IPS DF 6.9 (cell line): ENCODE results near the gene PRODH.

Experiments used
- DNase-seq: peaks from one replicate; pipeline ENCODE4 v3.0.0-alpha.2; 2013; ENCODE audit warnings: low read depth, low spot score
- H3K27ac ChIP-seq: one replicate; pipeline ENCODE4 v1.5.1; 2013; ENCODE audit warnings: low read length, control low read depth
- H3K27me3 ChIP-seq: 2 replicates; pipeline ENCODE4 v1.6.1; 2013; ENCODE audit warnings: mild to moderate bottlenecking, low read length; ENCODE audit not compliant: control insufficient read depth, insufficient read depth
- H3K36me3 ChIP-seq: 2 replicates; pipeline ENCODE4 v1.6.1; 2013; ENCODE audit warnings: low read length; ENCODE audit not compliant: control insufficient read depth, insufficient read depth
- H3K4me1 ChIP-seq: 2 replicates; pipeline ENCODE4 v1.6.1; 2013; ENCODE audit warnings: low read length; ENCODE audit not compliant: control insufficient read depth, insufficient read depth
- H3K4me3 ChIP-seq: 2 replicates; pipeline ENCODE4 v1.5.1; 2013; ENCODE audit warnings: mild to moderate bottlenecking, low read length
- H3K9me3 ChIP-seq: 2 replicates; pipeline ENCODE4 v1.6.1; 2013; ENCODE audit warnings: low read length, inconsistent platforms; ENCODE audit not compliant: control insufficient read depth, insufficient read depth
- WGBS: extraction: QIAGEN DNeasy Blood & Tissue Kit; methylation state at CpG from one replicate; pipeline ENCODE4 v1.1.7; 2013; ENCODE audit warnings: mixed read lengths, missing lambda C conversion rate; ENCODE audit not compliant: insufficient read length, insufficient coverage; 5-methylcytosine and 5-hydroxymethylcytosine counted together

The PRODH gene, protein sequence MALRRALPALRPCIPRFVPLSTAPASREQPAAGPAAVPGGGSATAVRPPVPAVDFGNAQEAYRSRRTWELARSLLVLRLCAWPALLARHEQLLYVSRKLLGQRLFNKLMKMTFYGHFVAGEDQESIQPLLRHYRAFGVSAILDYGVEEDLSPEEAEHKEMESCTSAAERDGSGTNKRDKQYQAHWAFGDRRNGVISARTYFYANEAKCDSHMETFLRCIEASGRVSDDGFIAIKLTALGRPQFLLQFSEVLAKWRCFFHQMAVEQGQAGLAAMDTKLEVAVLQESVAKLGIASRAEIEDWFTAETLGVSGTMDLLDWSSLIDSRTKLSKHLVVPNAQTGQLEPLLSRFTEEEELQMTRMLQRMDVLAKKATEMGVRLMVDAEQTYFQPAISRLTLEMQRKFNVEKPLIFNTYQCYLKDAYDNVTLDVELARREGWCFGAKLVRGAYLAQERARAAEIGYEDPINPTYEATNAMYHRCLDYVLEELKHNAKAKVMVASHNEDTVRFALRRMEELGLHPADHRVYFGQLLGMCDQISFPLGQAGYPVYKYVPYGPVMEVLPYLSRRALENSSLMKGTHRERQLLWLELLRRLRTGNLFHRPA

DNA sequence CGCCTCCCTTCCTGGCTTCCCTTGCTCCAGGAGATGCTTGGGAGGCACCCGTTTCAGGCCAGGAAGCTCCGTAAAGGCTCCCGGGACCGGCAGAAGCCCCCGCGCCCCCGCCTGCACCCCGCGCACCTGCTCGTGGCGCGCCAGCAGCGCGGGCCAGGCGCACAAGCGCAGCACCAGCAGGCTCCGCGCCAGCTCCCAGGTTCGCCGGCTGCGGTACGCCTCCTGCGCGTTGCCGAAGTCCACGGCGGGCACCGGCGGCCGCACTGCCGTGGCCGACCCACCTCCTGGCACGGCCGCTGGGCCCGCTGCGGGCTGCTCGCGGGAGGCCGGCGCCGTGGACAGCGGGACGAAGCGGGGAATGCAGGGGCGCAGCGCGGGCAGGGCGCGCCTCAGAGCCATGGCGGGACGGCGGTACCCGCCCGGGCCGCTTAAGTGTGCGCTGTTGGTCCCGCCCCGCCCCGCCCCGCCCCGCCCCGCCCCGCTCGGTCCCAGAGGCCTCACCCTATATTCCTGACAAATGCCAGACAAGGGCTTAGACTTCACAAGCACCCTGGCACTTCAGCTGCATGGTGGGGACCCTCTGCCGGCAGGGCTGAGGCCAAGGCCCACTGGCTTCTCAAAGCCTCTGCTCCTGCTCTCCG, at the start of gene PRODH:
TSS of gene PRODH (minus strand) at position 405 of the 641 bp plus-strand sequence. CDS start at position 399, 6 bp downstream.
- H3K4me3 ChIP-seq: no peak within 1 kb of the TSS
- no CpG with 5 or more reads among the region's 67 CpGs for WGBS
- H3K27me3 ChIP-seq: no peaks in the 10 kb centered on the region
- H3K27ac ChIP-seq: no peak within 1 kb of the TSS
- no peaks in the 10 kb centered on the region for H3K9me3 ChIP-seq
- no peaks in the 10 kb centered on the region for H3K36me3 ChIP-seq
- DNase-seq: no peak
- no peaks in the 10 kb centered on the region for H3K4me1 ChIP-seq

GRCh38 chr22:18985780-18986179, 49.7 kb upstream of the PRODH start:
- Histone ChIP-seq H3K27me3 (no peaks in the 10 kb centered on the region), H3K27ac (no peak overlapping the region), H3K4me1 (no peaks in the 10 kb centered on the region), H3K4me3 (no peak overlapping the region), H3K36me3 (no peaks in the 10 kb centered on the region), H3K9me3 (no peaks in the 10 kb centered on the region)
- WGBS: no CpG with 5 or more reads among the region's 21 CpGs
- DNase-seq: no peak

- H3K27me3 ChIP-seq: no peaks in the 10 kb centered on the region
- no CpG with 5 or more reads among the region's 10 CpGs for WGBS
- H3K4me1 ChIP-seq: no peaks in the 10 kb centered on the region
- H3K36me3 ChIP-seq: no peaks in the 10 kb centered on the region
- 0 out of 2 replicates have a peak, but pooled peaks cover 2% of the 10 kb centered on the region for H3K9me3 ChIP-seq
- DNase-seq: no peak
- H3K27ac ChIP-seq: no peak overlapping the region
- H3K4me3 ChIP-seq: no peak overlapping the region
Observed at GRCh38 chr22:18984564-18984963, 48.5 kb upstream of the PRODH start.

DNA sequence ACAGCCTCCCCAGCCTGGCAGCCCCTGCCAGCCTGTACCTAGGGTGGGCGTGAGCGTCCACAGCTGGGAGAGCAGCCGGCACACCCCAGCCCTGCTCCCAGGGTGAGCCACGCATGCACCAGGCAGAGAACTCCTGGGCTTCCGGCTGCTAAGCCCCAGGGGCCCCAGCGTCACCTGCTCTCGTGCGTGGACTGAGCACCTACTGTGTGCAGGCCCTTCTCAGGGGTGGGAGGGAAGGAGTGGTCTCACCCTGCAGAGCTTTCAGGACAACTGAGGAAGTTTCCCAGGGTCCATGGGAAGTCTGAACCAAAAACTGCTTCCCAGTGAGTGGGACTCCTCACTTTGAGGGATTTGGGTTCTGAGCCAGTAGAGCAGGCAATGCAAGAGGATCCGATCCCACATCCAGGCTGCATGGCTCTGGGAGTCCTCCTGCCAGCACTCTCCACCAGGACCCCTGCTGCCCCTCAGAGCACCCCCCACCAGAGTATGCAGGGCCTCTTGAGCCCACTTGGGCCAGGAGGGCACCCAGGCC, 47.1 kb upstream of the PRODH start:
- H3K27ac ChIP-seq: no peak overlapping the region
- H3K4me1 ChIP-seq: no peaks in the 10 kb centered on the region
- H3K4me3 ChIP-seq: no peak overlapping the region
- 0 out of 2 replicates have a peak, but pooled peaks cover 2% of the 10 kb centered on the region for H3K9me3 ChIP-seq
- no CpG with 5 or more reads among the region's 9 CpGs for WGBS
- no peaks in the 10 kb centered on the region for H3K27me3 ChIP-seq
- H3K36me3 ChIP-seq: no peaks in the 10 kb centered on the region; the same call in 1 of the 2 replicates
- DNase-seq: no peak

DNA sequence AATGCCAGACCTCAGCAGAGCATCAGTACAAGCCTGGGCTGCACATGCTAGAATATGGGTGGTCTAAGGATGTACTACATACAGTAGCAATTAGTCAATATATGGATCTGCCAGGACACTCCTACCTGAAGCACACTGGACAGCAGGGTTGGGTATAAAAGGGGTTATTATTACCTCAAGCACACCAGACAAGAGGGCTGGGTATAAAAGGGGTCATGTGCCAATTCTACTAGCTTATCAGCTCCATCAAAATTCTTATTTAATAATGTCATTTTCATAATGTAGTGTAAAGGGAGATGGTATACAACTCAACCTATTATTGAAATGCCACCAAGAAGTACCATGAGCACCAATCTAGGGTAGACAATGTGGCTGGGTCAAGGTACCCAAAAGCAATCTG, 44.7 kb upstream of the PRODH start:
- no peak overlapping the region for H3K27ac ChIP-seq
- no peak for DNase-seq
- H3K36me3 ChIP-seq: no peaks in the 10 kb centered on the region; the same call in 1 of the 2 replicates
- 0 out of 2 replicates have a peak, but pooled peaks cover 2% of the 10 kb centered on the region for H3K9me3 ChIP-seq
- no peaks in the 10 kb centered on the region for H3K27me3 ChIP-seq
- no peak overlapping the region for H3K4me3 ChIP-seq
- no peaks in the 10 kb centered on the region for H3K4me1 ChIP-seq

- 0 out of 2 replicates have a peak, but pooled peaks cover 2% of the 10 kb centered on the region for H3K9me3 ChIP-seq
- no peak overlapping the region for H3K27ac ChIP-seq
- no peak for DNase-seq
- no CpG with 5 or more reads among the region's 1 CpG for WGBS
- no peaks in the 10 kb centered on the region; the same call in 1 of the 2 replicates for H3K36me3 ChIP-seq
- no peak overlapping the region for H3K4me3 ChIP-seq
- no peaks in the 10 kb centered on the region for H3K4me1 ChIP-seq
- H3K27me3 ChIP-seq: no peaks in the 10 kb centered on the region
Observed at GRCh38 chr22:18979957-18980356, 43.9 kb upstream of the PRODH start.

DNA sequence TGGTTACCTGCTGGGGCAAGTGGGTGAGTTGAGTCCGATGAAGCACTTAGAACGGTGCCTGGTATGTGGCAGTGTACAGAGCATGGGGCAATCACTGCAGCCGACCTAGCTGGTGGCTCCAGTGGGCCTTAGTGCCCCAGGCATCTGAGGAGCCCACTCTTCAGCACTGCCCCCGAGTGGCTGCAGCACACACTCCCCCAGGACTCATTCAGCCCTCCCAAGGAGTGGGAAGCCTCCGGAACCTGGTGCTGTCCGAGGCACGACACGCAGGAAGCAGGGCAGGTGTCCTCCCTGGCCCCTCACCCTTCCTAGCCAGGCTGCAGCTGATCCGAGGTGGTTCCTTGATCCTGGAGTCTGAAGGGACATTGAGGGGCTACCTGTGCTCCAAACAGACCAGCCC, 42.4 kb upstream of the PRODH start:
- H3K27ac ChIP-seq: no peak overlapping the region
- H3K36me3 ChIP-seq: no peaks in the 10 kb centered on the region; the same call in 1 of the 2 replicates
- 0 out of 2 replicates have a peak, but pooled peaks cover 2% of the 10 kb centered on the region for H3K9me3 ChIP-seq
- no peak overlapping the region for H3K4me3 ChIP-seq
- WGBS: no CpG with 5 or more reads among the region's 9 CpGs
- H3K4me1 ChIP-seq: no peaks in the 10 kb centered on the region
- no peak for DNase-seq
- H3K27me3 ChIP-seq: no peaks in the 10 kb centered on the region

GRCh38 chr22:18977824-18978425, 41.8 kb upstream of the PRODH start:
- H3K27me3 ChIP-seq: no peaks in the 10 kb centered on the region
- 0 out of 2 replicates have a peak, but pooled peaks cover 2% of the 10 kb centered on the region for H3K9me3 ChIP-seq
- no peaks in the 10 kb centered on the region; the same call in 1 of the 2 replicates for H3K36me3 ChIP-seq
- no CpG with 5 or more reads among the region's 9 CpGs for WGBS
- no peak overlapping the region for H3K4me3 ChIP-seq
- DNase-seq: no peak
- H3K4me1 ChIP-seq: no peaks in the 10 kb centered on the region; the same call in 1 of the 2 replicates
- H3K27ac ChIP-seq: no peak overlapping the region

DNA sequence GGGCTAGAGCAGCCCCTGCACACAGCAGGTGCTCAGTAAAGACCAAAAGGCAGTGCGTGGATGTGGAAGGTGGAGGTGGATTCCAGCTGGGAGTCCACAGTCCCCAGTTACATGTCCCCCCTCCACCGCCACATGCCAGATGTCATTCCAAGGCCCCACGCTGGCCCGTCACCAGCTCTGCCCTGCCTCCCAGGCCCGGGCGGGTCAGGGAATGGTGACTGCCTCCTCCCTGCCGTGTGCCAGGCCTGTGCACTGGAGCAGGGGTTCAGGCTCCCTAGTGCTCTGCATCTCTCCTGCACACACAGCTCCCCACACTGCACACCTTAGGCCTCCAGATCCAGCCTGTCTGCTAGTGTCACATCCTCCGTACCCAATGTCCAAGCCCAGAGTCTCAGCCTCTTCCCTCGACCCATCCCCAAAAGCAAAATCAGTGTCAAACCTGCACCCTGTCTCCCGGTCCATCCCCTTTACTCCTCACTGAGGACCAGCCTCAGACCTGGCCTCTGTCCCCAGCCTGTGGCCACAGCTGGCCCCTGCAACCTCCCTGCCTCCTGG, 40.2 kb upstream of the PRODH start:
- no peak overlapping the region for H3K4me3 ChIP-seq

More for the DNA sequence above, 40.2 kb upstream of the PRODH start:
- H3K27ac ChIP-seq: no peak overlapping the region
- peaks cover 2% of the 10 kb centered on the region for H3K4me1 ChIP-seq
- no peak for DNase-seq
- H3K27me3 ChIP-seq: no peaks in the 10 kb centered on the region
- no peaks in the 10 kb centered on the region; the same call in 1 of the 2 replicates for H3K36me3 ChIP-seq
- no CpG with 5 or more reads among the region's 10 CpGs for WGBS
- H3K9me3 ChIP-seq: 0 out of 2 replicates have a peak, but pooled peaks cover 2% of the 10 kb centered on the region
